Effector CD4-positive, alpha-beta T cell (primary cell): ENCODE data around the gene CLEC9A.

Experiments
- DNase-seq: peaks from one replicate; pipeline ENCODE4 v3.0.0-alpha.2; 2020

The CLEC9A gene

DNA sequence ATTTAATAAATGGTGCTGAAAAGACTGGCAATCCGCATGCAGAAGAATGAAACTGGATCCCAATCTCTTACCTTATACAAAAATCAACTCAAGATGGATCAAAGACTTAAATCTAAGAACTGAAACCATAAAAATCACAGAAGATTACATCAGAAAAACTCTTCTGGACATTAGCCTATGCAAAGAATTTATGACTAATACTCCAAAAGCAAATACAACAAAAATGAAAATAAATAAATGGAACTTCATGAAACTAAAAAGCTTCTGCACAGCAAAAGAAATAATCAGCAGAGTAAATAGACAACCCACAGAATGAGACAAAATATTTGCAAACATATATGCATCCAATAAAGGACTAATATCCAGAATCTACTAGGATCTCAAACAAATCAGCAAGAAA is 82.6 kb downstream of the CLEC9A start:
- DNase-seq = no peak

GRCh38 chr12:10113920-10114319 is 83.4 kb downstream of the CLEC9A start:
- no peak for DNase-seq

GRCh38 chr12:10115311-10115710 is 84.8 kb downstream of the CLEC9A start:
- no peak for DNase-seq
